Endothelial cell of umbilical vein (primary cell): ENCODE data around the gene ITGB1. TPM values are rescaled to one million over a fixed set of nuclear protein-coding genes. Genes with fewer than 3 reads are reported as not detected.

Experiments used
- BruUV-seq: library from RNA; stranded (reverse); fragments of 400-500 nt; replicated peaks from 2 replicates; lab custom pipeline; 2021; lab: Mats Ljungman, UMichigan
- CTCF ChIA-PET: fragments of 300-600, 350-600 bp; sonication (Branson Sonifier 250); formaldehyde crosslinking; loops from one replicate; lab custom pipeline; 2021; ENCODE audit warnings: antibody characterized with exemption, inconsistent platforms; lab: Charles Lee
- POLR2A ChIA-PET: fragments of 300-600, 350-600 bp; sonication (Branson Sonifier 250); formaldehyde crosslinking; loops from one replicate; lab custom pipeline; 2021; ENCODE audit warnings: antibody characterized with exemption, inconsistent platforms; lab: Charles Lee
- DNase-seq: peaks from one replicate; pipeline ENCODE4 v3.0.0-alpha.2; 2011; ENCODE audit warnings: low read depth, low spot score
- FAIRE-seq: peaks from 2 replicates; lab custom pipeline; 2011; peaks lifted over from hg19 to GRCh38; lab: Jason Lieb, UNC
- H2AFZ ChIP-seq: 2 replicates; pipeline ENCODE4 v1.6.0; 2012; ENCODE audit warnings: low read depth, low read length, control low read depth, inconsistent platforms
- H3K27ac ChIP-seq: 2 replicates; pipeline ENCODE4 v1.5.1; 2011; ENCODE audit warnings: low read depth, mild to moderate bottlenecking, control low read depth, low read length, moderate library complexity; ENCODE audit not compliant: insufficient read depth
- H3K27me3 ChIP-seq, 2 experiments: 2 replicates each; pipeline versions ENCODE4 v1.6.0 to v1.6.1; 2011; ENCODE audit warnings: low read length in 2 of 2, mixed read lengths in 1 of 2; ENCODE audit not compliant: control insufficient read depth in 2 of 2, insufficient read depth in 2 of 2
- H3K36me3 ChIP-seq, 2 experiments: 2 replicates in 1 of 2; 3 replicates in 1 of 2; pipeline ENCODE4 v1.5.1; 2011; ENCODE audit warnings: low read length in 2 of 2, mild to moderate bottlenecking in 1 of 2, moderate library complexity in 1 of 2; ENCODE audit not compliant: control insufficient read depth in 2 of 2, insufficient read depth in 2 of 2; ENCODE audit errors: extremely low read depth in 1 of 2
- H3K4me1 ChIP-seq: 3 replicates; pipeline ENCODE4 v1.5.1; 2011; ENCODE audit warnings: mild to moderate bottlenecking, low read length; ENCODE audit not compliant: control insufficient read depth, insufficient read depth; ENCODE audit errors: extremely low read depth
- H3K4me2 ChIP-seq: 2 replicates; pipeline ENCODE4 v1.6.1; 2011; ENCODE audit warnings: low read length, control low read depth, mixed read lengths; ENCODE audit not compliant: insufficient read depth
- H3K4me3 ChIP-seq, 3 experiments: fragments of 200-600 bp in 1 of 3; sonication (generic), shearing (Covaris generic) in 1 of 3; replicated peaks in 1 of 3; 2 replicates each; pipeline ENCODE4 v1.5.1; 2011 to 2016; ENCODE audit warnings: control low read depth in 3 of 3, low read length in 3 of 3, mild to moderate bottlenecking in 2 of 3, inconsistent platforms in 1 of 3, low read depth in 1 of 3, moderate library complexity in 1 of 3; ENCODE audit not compliant: insufficient read depth in 1 of 3
- H3K79me2 ChIP-seq: 2 replicates; pipeline ENCODE4 v1.6.0; 2012; ENCODE audit warnings: low read length, inconsistent platforms; ENCODE audit not compliant: control insufficient read depth, insufficient read depth
- H3K9ac ChIP-seq: replicated peaks from 2 replicates; pipeline ENCODE3; 2011; ENCODE audit warnings: low read length, control low read depth; ENCODE audit not compliant: insufficient read depth; ENCODE audit errors: extremely low read depth
- H3K9me1 ChIP-seq: replicated peaks from 3 replicates; pipeline ENCODE4 v1.6.0; 2011; ENCODE audit warnings: mild to moderate bottlenecking, low read length; ENCODE audit not compliant: control insufficient read depth, insufficient read depth; ENCODE audit errors: extremely low read depth
- H3K9me3 ChIP-seq: replicated peaks from 2 replicates; pipeline ENCODE4 v1.5.1; 2012; ENCODE audit warnings: low read length, inconsistent platforms; ENCODE audit not compliant: control insufficient read depth, insufficient read depth
- H4K20me1 ChIP-seq: replicated peaks from 2 replicates; pipeline ENCODE3; 2011; ENCODE audit warnings: mild to moderate bottlenecking, low read length; ENCODE audit not compliant: control insufficient read depth, insufficient read depth; ENCODE audit errors: extremely low read depth
- EZH2 ChIP-seq: IDR thresholded peaks from 2 replicates; pipeline ENCODE4 v1.6.1; 2012; ENCODE audit warnings: borderline replicate concordance, low read depth, mild to moderate bottlenecking, moderate library complexity, low read length, inconsistent platforms; ENCODE audit not compliant: severe bottlenecking
- FOS ChIP-seq: IDR thresholded peaks from 2 replicates; pipeline ENCODE4 v1.6.1; 2011; ENCODE audit warnings: mild to moderate bottlenecking, low read length, moderate library complexity, borderline replicate concordance; ENCODE audit not compliant: insufficient read depth
- GATA2 ChIP-seq: IDR thresholded peaks from 2 replicates; pipeline ENCODE4 v1.7.0; 2011; ENCODE audit warnings: low read depth, mild to moderate bottlenecking, moderate library complexity, mixed read lengths, low read length; ENCODE audit not compliant: insufficient read length, insufficient read depth
- JUN ChIP-seq: IDR thresholded peaks from 2 replicates; pipeline ENCODE4 v1.6.1; 2011; ENCODE audit warnings: borderline replicate concordance, low read depth; ENCODE audit not compliant: insufficient read length, insufficient read depth
- MYC ChIP-seq: IDR thresholded peaks from one replicate; pipeline ENCODE4 v1.6.1; 2011; ENCODE audit warnings: mild to moderate bottlenecking, low read depth, low read length
- POLR2A ChIP-seq: IDR thresholded peaks from 2 replicates; pipeline ENCODE4 v1.6.1; 2012; ENCODE audit warnings: low read depth, mild to moderate bottlenecking, control low read depth, low read length
- POLR2AphosphoS5 ChIP-seq: IDR thresholded peaks from 2 replicates; pipeline ENCODE4 v1.6.1; 2012; ENCODE audit warnings: low read depth, mild to moderate bottlenecking, control low read depth, low read length, moderate library complexity; ENCODE audit not compliant: insufficient read depth
- dilution Hi-C: fragments of 300-500 bp; cut with MboI; formaldehyde crosslinking; loops from one replicate; pipeline ENCODE4 v1.15.0; 2019; ENCODE audit warnings: low sequenced_read_pairs; ENCODE audit not compliant: extremely low pct_ligation_motif_present
- intact Hi-C: fragments of 100-400 bp; cut with micrococcal nuclease; formaldehyde crosslinking; loops from one replicate; pipeline ENCODE4 v1.10.0; 2022
- polyA plus RNA-seq, 4 experiments: library from polyadenylated mRNA; depleted of rRNA in 3 of 4; stranded (reverse) in 3 of 4; unstranded in 1 of 4; fragments of >200 nt; gene quantifications; 2 replicates each; pipeline versions ENCODE4 v1.2.1 to v1.2.3, GENCODE V29; 2011 to 2012; ENCODE audit warnings: missing spikeins in 1 of 4
- total RNA-seq: library from RNA; stranded (reverse); gene quantifications from 2 replicates; pipeline ENCODE4 v1.2.3, GENCODE V29; 2021
- TF ChIP-seq, protein P1 (sequence below), 2 donors: IDR thresholded peaks; 1 replicate in 1 of 2; 2 replicates in 1 of 2; pipeline ENCODE4 v1.5.1; 2011; ENCODE audit warnings: low read length in 2 of 2, mild to moderate bottlenecking in 2 of 2, moderate library complexity in 2 of 2, control low read depth in 1 of 2, inconsistent platforms in 1 of 2, low read depth in 1 of 2; ENCODE audit not compliant: insufficient read depth in 1 of 2; ENCODE audit errors: extremely low read depth in 1 of 2
- TF ChIP-seq, protein P2 (sequence below): IDR thresholded peaks from 2 replicates; pipeline ENCODE4 v1.6.1; 2011; ENCODE audit not compliant: insufficient read depth, insufficient read length

Gene ITGB1
- total and polyA plus RNA-seq, 2 donors (not counting 3 experiments of a cell fraction or from before 2014, with no cell fraction given): 424 to 1,147 TPM

DNA sequence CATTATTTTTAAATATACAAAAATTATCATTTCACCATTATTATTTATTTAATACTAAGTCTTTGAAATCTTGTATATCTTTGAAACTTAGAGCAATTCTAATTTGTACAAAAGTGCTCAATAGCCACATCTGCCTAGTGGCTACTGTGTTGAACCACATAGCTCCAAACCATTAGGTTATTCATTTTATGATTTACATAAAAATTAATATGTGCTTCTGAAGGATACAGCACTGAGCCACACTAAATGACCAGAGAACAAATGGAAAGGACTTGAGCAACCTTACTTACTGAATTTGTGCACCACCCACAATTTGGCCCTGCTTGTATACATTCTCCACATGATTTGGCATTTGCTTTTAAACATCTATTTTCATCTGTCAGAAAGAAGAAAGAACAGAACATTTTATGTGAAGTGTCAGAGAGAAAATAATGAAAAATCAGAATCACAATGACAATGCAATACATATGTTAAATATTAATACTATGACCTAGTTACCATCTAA is 25.8 kb downstream of the ITGB1 start:
- peaks cover 9% of the 10 kb centered on the region for H4K20me1 ChIP-seq
- DNase-seq (no peak), FAIRE-seq (no peak)
- H3K9me3 ChIP-seq: no peaks in the 10 kb centered on the region
- H3K9ac ChIP-seq: no peak overlapping the region
- intact Hi-C loops (no loop called here), dilution Hi-C loops (no loop called here)
- H3K4me1 ChIP-seq: no peaks in the 10 kb centered on the region
- CTCF ChIA-PET: interaction anchor here (0.8 to 1.6 kb wide), 3 partner anchors 24 to 77 kb away, joined by 3 to 15 read pairs (median 5); no protein-coding TSS in a partner anchor
- TF ChIP-seq POLR2AphosphoS5 (no peak), GATA2 (no peak), FOS (no peak), MYC (no peak), EZH2 (no peak), POLR2A (no peak), JUN (no peak)
- TF ChIP-seq, protein P1, sequence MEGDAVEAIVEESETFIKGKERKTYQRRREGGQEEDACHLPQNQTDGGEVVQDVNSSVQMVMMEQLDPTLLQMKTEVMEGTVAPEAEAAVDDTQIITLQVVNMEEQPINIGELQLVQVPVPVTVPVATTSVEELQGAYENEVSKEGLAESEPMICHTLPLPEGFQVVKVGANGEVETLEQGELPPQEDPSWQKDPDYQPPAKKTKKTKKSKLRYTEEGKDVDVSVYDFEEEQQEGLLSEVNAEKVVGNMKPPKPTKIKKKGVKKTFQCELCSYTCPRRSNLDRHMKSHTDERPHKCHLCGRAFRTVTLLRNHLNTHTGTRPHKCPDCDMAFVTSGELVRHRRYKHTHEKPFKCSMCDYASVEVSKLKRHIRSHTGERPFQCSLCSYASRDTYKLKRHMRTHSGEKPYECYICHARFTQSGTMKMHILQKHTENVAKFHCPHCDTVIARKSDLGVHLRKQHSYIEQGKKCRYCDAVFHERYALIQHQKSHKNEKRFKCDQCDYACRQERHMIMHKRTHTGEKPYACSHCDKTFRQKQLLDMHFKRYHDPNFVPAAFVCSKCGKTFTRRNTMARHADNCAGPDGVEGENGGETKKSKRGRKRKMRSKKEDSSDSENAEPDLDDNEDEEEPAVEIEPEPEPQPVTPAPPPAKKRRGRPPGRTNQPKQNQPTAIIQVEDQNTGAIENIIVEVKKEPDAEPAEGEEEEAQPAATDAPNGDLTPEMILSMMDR (IDR thresholded peaks at IDR 0.05; ENCODE audit: extremely low read depth in 1 of 2, insufficient read depth in 1 of 2, low read depth in 1 of 2, low read length in 2 of 2): no peak
- TF ChIP-seq, protein P2, sequence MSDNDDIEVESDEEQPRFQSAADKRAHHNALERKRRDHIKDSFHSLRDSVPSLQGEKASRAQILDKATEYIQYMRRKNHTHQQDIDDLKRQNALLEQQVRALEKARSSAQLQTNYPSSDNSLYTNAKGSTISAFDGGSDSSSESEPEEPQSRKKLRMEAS: no peak
- no peaks in the 10 kb centered on the region for H3K27me3 ChIP-seq
- no peak overlapping the region for H2AFZ ChIP-seq
- H3K9me1 ChIP-seq: no peaks in the 10 kb centered on the region
- H3K4me2 ChIP-seq: no peak overlapping the region
- no TSS peak for BruUV-seq
- H3K79me2 ChIP-seq: peaks cover 94% of the 10 kb centered on the region
- peaks cover 9 to 45% of the 10 kb centered on the region in 2 experiments for H3K36me3 ChIP-seq
- H3K27ac ChIP-seq: no peak overlapping the region
- no peak overlapping the region for H3K4me3 ChIP-seq
- POLR2A ChIA-PET: interaction anchor here (1.3 kb wide), 1 partner anchor 23 kb away, joined by 4 read pairs; no protein-coding TSS in a partner anchor
